Left kidney (tissue), 2 donors: ENCODE measurements around the gene IFT122. TPM values are rescaled to one million over a fixed set of nuclear protein-coding genes. Genes with fewer than 3 reads are reported as not detected.
A peak's percentile ranks its signal among the peaks of the same experiment; 100 is the strongest.
"Not testable (repeated sequence)": the region's sequence is repeated elsewhere in the genome, so short reads cannot be mapped to it uniquely, and the experiment has no call there.

Source experiments
- DNase-seq: peaks from one replicate; pipeline ENCODE4 v3.0.0-alpha.2; 2013
- polyA plus RNA-seq: library from polyadenylated mRNA; unstranded; fragments of 120-200 nt; gene quantifications from one replicate; pipeline ENCODE4 v1.2.1, GENCODE V29; 2013; ENCODE audit not compliant: insufficient read length

Gene IFT122
- polyA plus RNA-seq, 1 donor, result 79.0 TPM

- no peak for DNase-seq
Observed at GRCh38 chr3:129474984-129475804, 35.2 kb downstream of the IFT122 start.

- DNase-seq, result no peak
Observed at GRCh38 chr3:129475863-129476262, 35.8 kb downstream of the IFT122 start.

GRCh38 chr3:129476586-129476985 is 36.6 kb downstream of the IFT122 start:
- DNase-seq, result no peak

- peak; percentile 59 for DNase-seq
Observed at GRCh38 chr3:129481225-129481765, 41.3 kb downstream of the IFT122 start.

GRCh38 chr3:129481766-129482332 is 41.8 kb downstream of the IFT122 start:
- DNase-seq, result no peak

- no peak for DNase-seq
Observed at GRCh38 chr3:129482721-129483120, 42.7 kb downstream of the IFT122 start.

- no peak for DNase-seq
Observed at GRCh38 chr3:129483870-129484269, 43.8 kb downstream of the IFT122 start.

GRCh38 chr3:129485146-129485545 is 45.1 kb downstream of the IFT122 start:
- DNase-seq, result not testable (repeated sequence)

- DNase-seq, result no peak
Observed at GRCh38 chr3:129485721-129486663, 46.0 kb downstream of the IFT122 start.

GRCh38 chr3:129486664-129487035 is 46.6 kb downstream of the IFT122 start:
- no peak for DNase-seq

GRCh38 chr3:129487183-129487867 is 47.3 kb downstream of the IFT122 start:
- no peak for DNase-seq

GRCh38 chr3:129487868-129488335 is 47.9 kb downstream of the IFT122 start:
- DNase-seq, result not testable (repeated sequence)

- DNase-seq, result not testable (repeated sequence)
Observed at GRCh38 chr3:129489258-129489657, 49.2 kb downstream of the IFT122 start.

- peak; percentile 79 for DNase-seq
Observed at GRCh38 chr3:129490273-129490675, 50.2 kb downstream of the IFT122 start.

- not testable (repeated sequence) for DNase-seq
Observed at GRCh38 chr3:129491077-129491476, 51.1 kb downstream of the IFT122 start.

GRCh38 chr3:129491794-129492193 is 51.8 kb downstream of the IFT122 start:
- DNase-seq, result no peak

GRCh38 chr3:129492691-129493090 is 52.7 kb downstream of the IFT122 start:
- no peak for DNase-seq

- no peak for DNase-seq
Observed at GRCh38 chr3:129493206-129493605, 53.2 kb downstream of the IFT122 start.

- not testable (repeated sequence) for DNase-seq
Observed at GRCh38 chr3:129494499-129494898, 54.5 kb downstream of the IFT122 start.

- not testable (repeated sequence) for DNase-seq
Observed at GRCh38 chr3:129495006-129495639, 55.1 kb downstream of the IFT122 start.

GRCh38 chr3:129497876-129498275 is 57.9 kb downstream of the IFT122 start:
- DNase-seq, result not testable (repeated sequence)
